GM12878 (cell line): ENCODE measurements around the gene PCSK5. TPM values are rescaled to one million over a fixed set of nuclear protein-coding genes. Genes with fewer than 3 reads are reported as not detected.

ENCODE experiments used
- ATAC-seq: fragments of 200-7000 bp; cut with Tn5 transposase; 3 replicates; pipeline ENCODE4 v1.9.1; 2020; ENCODE audit warnings: mild to moderate bottlenecking, moderate library complexity
- BruUV-seq: library from RNA; stranded (reverse); fragments of 400-500 nt; replicated peaks from 2 replicates; lab custom pipeline; 2021; lab: Mats Ljungman, UMichigan
- CTCF ChIA-PET: fragments of 300-600 bp; sonication (Branson Sonifier 250); formaldehyde crosslinking; extraction: SDS; loops from one replicate; lab custom pipeline; 2021; ENCODE audit warnings: inconsistent platforms; lab: Yijun Ruan, JAX
- POLR2A ChIA-PET: fragments of 350-600 bp; formaldehyde crosslinking; extraction: SDS; loops from one replicate; lab custom pipeline; 2021; ENCODE audit warnings: inconsistent platforms; lab: Charles Lee
- RAD21 ChIA-PET: fragments of 300-600 bp; sonication (Branson Sonifier 250); formaldehyde crosslinking; loops from one replicate; lab custom pipeline; 2023; ENCODE audit warnings: antibody characterized with exemption; ENCODE audit not compliant: unreplicated experiment; lab: Charles Lee
- SMC1A ChIA-PET: fragments of 300-600 bp; sonication (Branson Sonifier 250); formaldehyde crosslinking; loops from one replicate; lab custom pipeline; 2023; ENCODE audit not compliant: unreplicated experiment, uncharacterized antibody; lab: Charles Lee
- DNase-seq: peaks from one replicate; pipeline ENCODE4 v3.0.0-alpha.2; 2011; ENCODE audit warnings: low read depth, low spot score
- FAIRE-seq: peaks from 3 replicates; lab custom pipeline; 2011; peaks lifted over from hg19 to GRCh38; lab: Jason Lieb, UNC
- H2AFZ ChIP-seq: 2 replicates; pipeline ENCODE4 v1.6.0; 2011; ENCODE audit warnings: low read depth, low read length, control low read depth; ENCODE audit not compliant: control insufficient read depth
- H3K27ac ChIP-seq: 2 replicates; pipeline ENCODE4 v1.5.1; 2011; ENCODE audit warnings: control low read depth; ENCODE audit not compliant: control insufficient read depth, insufficient read depth
- H3K27me3 ChIP-seq, 2 experiments: replicated peaks in 1 of 2; 2 replicates each; pipeline versions ENCODE4 v1.6.0 to v1.6.1; 2011; ENCODE audit warnings: low read length in 1 of 2; ENCODE audit not compliant: control insufficient read depth in 2 of 2, insufficient read depth in 2 of 2
- H3K36me3 ChIP-seq, 2 experiments: 2 replicates each; pipeline ENCODE4 v1.5.1; 2011; ENCODE audit warnings: low read length in 1 of 2; ENCODE audit not compliant: control insufficient read depth in 2 of 2, insufficient read depth in 2 of 2
- H3K4me1 ChIP-seq: 2 replicates; pipeline ENCODE4 v1.6.1; 2011; ENCODE audit warnings: mild to moderate bottlenecking, low read length, moderate library complexity, mixed read lengths; ENCODE audit not compliant: control insufficient read depth, insufficient read depth
- H3K4me2 ChIP-seq: 2 replicates; pipeline ENCODE4 v1.6.0; 2011; ENCODE audit warnings: control low read depth; ENCODE audit not compliant: control insufficient read depth, insufficient read depth
- H3K4me3 ChIP-seq: fragments of 200-600 bp; sonication (generic); 2 replicates; pipeline ENCODE4 v1.5.1; 2016
- H3K79me2 ChIP-seq: 2 replicates; pipeline ENCODE4 v1.6.0; 2011; ENCODE audit warnings: low read length; ENCODE audit not compliant: control insufficient read depth, insufficient read depth
- H3K9ac ChIP-seq: 2 replicates; pipeline ENCODE4 v1.8.0; 2011; ENCODE audit warnings: low read length, control low read depth, mixed read lengths; ENCODE audit not compliant: control insufficient read depth, insufficient read depth
- H3K9me3 ChIP-seq: replicated peaks from 3 replicates; pipeline ENCODE4 v1.5.1; 2011; ENCODE audit warnings: mild to moderate bottlenecking, low read length; ENCODE audit not compliant: control insufficient read depth, insufficient read depth
- H4K20me1 ChIP-seq: 2 replicates; pipeline ENCODE4 v1.6.0; 2011; ENCODE audit not compliant: control insufficient read depth, insufficient read depth
- ASH2L ChIP-seq: fragments of 300-600, 200-600 bp; sonication (generic); IDR thresholded peaks from 2 replicates; pipeline ENCODE4 v1.6.1; 2017; ENCODE audit warnings: low read depth, mild to moderate bottlenecking, borderline replicate concordance
- BCL3 ChIP-seq: IDR thresholded peaks from 2 replicates; pipeline ENCODE4 v1.6.1; 2011; ENCODE audit warnings: borderline replicate concordance, low read depth, mild to moderate bottlenecking, moderate library complexity, low read length; ENCODE audit not compliant: insufficient read depth, poor library complexity, severe bottlenecking
- CBFB ChIP-seq: IDR thresholded peaks from 2 replicates; pipeline ENCODE4 v1.6.1; 2016; ENCODE audit warnings: antibody characterized with exemption, low read depth
- CREM ChIP-seq: IDR thresholded peaks from 2 replicates; pipeline ENCODE4 v1.6.1; 2014; ENCODE audit warnings: antibody characterized with exemption, low read depth
- HCFC1 ChIP-seq: fragments of 150-350 bp; IDR thresholded peaks from 2 replicates; pipeline ENCODE4 v1.6.1; 2014; ENCODE audit warnings: low read length
- MYB ChIP-seq: fragments of 150-350 bp; IDR thresholded peaks from 2 replicates; pipeline ENCODE4 v1.6.1; 2014; ENCODE audit warnings: mild to moderate bottlenecking, low read depth, low read length, borderline replicate concordance
- NFYB ChIP-seq: IDR thresholded peaks from 2 replicates; pipeline ENCODE4 v1.6.1; 2011; ENCODE audit warnings: low read depth, mild to moderate bottlenecking, low read length, improper control_type of control experiment, moderate library complexity; ENCODE audit not compliant: insufficient read depth
- PAX8 ChIP-seq: fragments of 450-650 bp; IDR thresholded peaks from 2 replicates; pipeline ENCODE4 v1.6.1; 2017; ENCODE audit warnings: mild to moderate bottlenecking, moderate library complexity
- PKNOX1 ChIP-seq: fragments of 450-650 bp; IDR thresholded peaks from 2 replicates; pipeline ENCODE4 v1.6.1; 2016; ENCODE audit warnings: mild to moderate bottlenecking
- RAD51 ChIP-seq: fragments of 450-650 bp; IDR thresholded peaks from 2 replicates; pipeline ENCODE4 v1.6.1; 2016; ENCODE audit warnings: moderate library complexity, mild to moderate bottlenecking, inconsistent platforms
- RB1 ChIP-seq: fragments of 450-650 bp; formaldehyde crosslinking; IDR thresholded peaks from 2 replicates; pipeline ENCODE4 v1.6.1; 2017; ENCODE audit warnings: mild to moderate bottlenecking, borderline replicate concordance
- RCOR1 ChIP-seq: conservative IDR thresholded peaks from 2 replicates; pipeline ENCODE4 v1.6.1; 2012; ENCODE audit warnings: low read depth, low read length, improper control_type of control experiment
- RFX5 ChIP-seq: IDR thresholded peaks from 2 replicates; pipeline ENCODE4 v1.6.1; 2011; ENCODE audit warnings: low read depth, low read length, improper control_type of control experiment
- SKIL ChIP-seq: fragments of 450-650 bp; IDR thresholded peaks from 2 replicates; pipeline ENCODE4 v1.6.1; 2017; ENCODE audit warnings: mild to moderate bottlenecking, low read depth, inconsistent platforms; ENCODE audit not compliant: poor library complexity, severe bottlenecking
- SMAD5 ChIP-seq: IDR thresholded peaks from 2 replicates; pipeline ENCODE4 v1.6.1; 2016; ENCODE audit warnings: antibody characterized with exemption, low read depth
- SMARCA5 ChIP-seq: fragments of 450-650 bp; IDR thresholded peaks from 2 replicates; pipeline ENCODE4 v1.6.1; 2017; ENCODE audit warnings: mild to moderate bottlenecking
- SREBF1 ChIP-seq: IDR thresholded peaks from 2 replicates; pipeline ENCODE4 v1.6.1; 2012; ENCODE audit warnings: mild to moderate bottlenecking, low read length
- ZSCAN29 ChIP-seq: fragments of 450-650 bp; IDR thresholded peaks from 2 replicates; pipeline ENCODE4 v1.6.1; 2017; ENCODE audit warnings: mild to moderate bottlenecking, moderate library complexity
- ZZZ3 ChIP-seq: IDR thresholded peaks from 2 replicates; pipeline ENCODE4 v1.6.1; 2011; ENCODE audit warnings: low read depth; ENCODE audit not compliant: control insufficient read depth, insufficient read length
- WGBS: methylation state at CpG from one replicate; pipeline ENCODE4 v1.1.6; 2016; ENCODE audit warnings: low lambda C conversion rate; ENCODE audit not compliant: insufficient replicate concordance, insufficient coverage; ENCODE audit errors: missing lambda C conversion rate; 5-methylcytosine and 5-hydroxymethylcytosine counted together
- in situ Hi-C: fragments of 300-500 bp; cut with MboI; formaldehyde crosslinking; loops from 9 replicates; pipeline ENCODE4 v1.14.3; 2018; ENCODE audit warnings: mixed read lengths
- intact Hi-C: fragments of 100-400 bp; cut with micrococcal nuclease; formaldehyde crosslinking; loops from one replicate; pipeline ENCODE4 v1.14.2; 2022; ENCODE audit not compliant: unreplicated experiment
- polyA plus RNA-seq, 11 experiments: library from polyadenylated mRNA; depleted of rRNA in 4 of 11; unstranded in 6 of 11; stranded (reverse) in 5 of 11; fragments of >200 nt; fragmentation: Nextera tagmentation in 4 of 11; fragmentation: Illumina TruSeq in 1 of 11; extraction: Ambion mirVana in 4 of 11; extraction: Trizol in 1 of 11; gene quantifications; 1 replicate in 1 of 11; 2 replicates in 10 of 11; pipeline versions ENCODE4 v1.2.1 to v1.2.3, GENCODE V29; 2011 to 2016; ENCODE audit warnings: inconsistent platforms in 2 of 11, missing spikeins in 2 of 11, low read depth in 1 of 11
- total RNA-seq, 4 experiments: library from RNA; depleted of rRNA in 3 of 4; stranded (reverse); fragments of >200 nt in 3 of 4; fragmentation: Illumina TruSeq in 1 of 4; extraction: Trizol in 1 of 4; gene quantifications; 2 replicates each; pipeline versions ENCODE4 v1.2.1 to v1.2.3, GENCODE V29; 2013 to 2021

The PCSK5 gene
- total and polyA plus RNA-seq, 10 of the 15 experiments (the other 5 are each of a cell fraction or from before 2014, with no cell fraction given): 0.01 to 0.13 (median 0.04) TPM; not detected in 3

GRCh38 chr9:75918154-75918553, 27.7 kb downstream of the PCSK5 start (continued):
- no peak for TF ChIP-seq ASH2L
- TF ChIP-seq RCOR1: no peak
- no peak for TF ChIP-seq RB1
- no peak for TF ChIP-seq CREM
- no peak for TF ChIP-seq CBFB
- no peak for TF ChIP-seq SMAD5
- TF ChIP-seq PAX8: no peak
- no peak for TF ChIP-seq SREBF1
- TF ChIP-seq PKNOX1: no peak
- TF ChIP-seq ZZZ3: no peak

- Histone ChIP-seq H3K4me3 (no peak overlapping the region), H3K79me2 (no peaks in the 10 kb centered on the region), H4K20me1 (no peaks in the 10 kb centered on the region), H3K36me3 (no peaks in the 10 kb centered on the region), H3K27ac (no peak overlapping the region), H3K9ac (no peak overlapping the region), H3K9me3 (no peaks in the 10 kb centered on the region), H2AFZ (no peak overlapping the region), H3K27me3 (no peaks in the 10 kb centered on the region), H3K4me1 (no peaks in the 10 kb centered on the region), H3K4me2 (no peak overlapping the region)
- ATAC-seq (no peak), DNase-seq (no peak), FAIRE-seq (no peak)
- no peak for TF ChIP-seq SKIL
- no peak for TF ChIP-seq HCFC1
- TF ChIP-seq BCL3: no peak
- no peak for TF ChIP-seq SMARCA5
- no peak for TF ChIP-seq CREM
- TF ChIP-seq ZSCAN29: no peak
- no peak for TF ChIP-seq CBFB
- TF ChIP-seq MYB: no peak
- no peak for TF ChIP-seq NFYB
- no peak for TF ChIP-seq SREBF1
- TF ChIP-seq RFX5: no peak
- TF ChIP-seq RAD51: no peak
- ChIA-PET SMC1A (no interaction called here), CTCF (no interaction called here), POLR2A (no interaction called here), RAD21 (no interaction called here)
- intact Hi-C loops (no loop called here), in situ Hi-C loops (no loop called here)
- BruUV-seq: no TSS peak
- 32% methylated on average over 3 of the region's 3 CpGs for WGBS
Measured at GRCh38 chr9:75918909-75919308, 28.4 kb downstream of the PCSK5 start.
